Right lobe of liver (tissue), 6 donors: ENCODE data around the gene RASA4B. TPM values are rescaled to one million over a fixed set of nuclear protein-coding genes. Genes with fewer than 3 reads are reported as not detected.
"Not testable (repeated sequence)": the region's sequence is repeated elsewhere in the genome, so short reads cannot be mapped to it uniquely, and the experiment has no call there.

Experiments used
- ATAC-seq, 4 donors: fragments of 200-7000 bp; cut with Tn5 transposase; one replicate each; pipeline ENCODE4 v1.9.1; 2020; ENCODE audit warnings: mild to moderate bottlenecking in 4 of 4, moderate library complexity in 4 of 4
- DNase-seq, 3 donors: peaks; one replicate each; pipeline ENCODE4 v3.0.0-alpha.2; 2020
- H3K27ac ChIP-seq, 3 donors: fragments of 200-600 bp; one replicate each; pipeline ENCODE4 v1.8.0; 2022
- H3K27me3 ChIP-seq, 2 donors: fragments of 200-600 bp; one replicate each; pipeline ENCODE4 v1.8.0; 2022
- H3K36me3 ChIP-seq, 4 donors: fragments of 200-600 bp; sonication (generic) in 1 of 4; one replicate each; pipeline versions ENCODE4 v1.5.1 to v1.8.0; 2017 to 2022; ENCODE audit warnings: control low read depth in 1 of 4
- H3K4me1 ChIP-seq, 4 donors: fragments of 200-600 bp; sonication (generic) in 1 of 4; one replicate each; pipeline versions ENCODE4 v1.5.1 to v1.8.0; 2017 to 2022; ENCODE audit warnings: control low read depth in 1 of 4
- H3K4me3 ChIP-seq, 3 donors: fragments of 200-600 bp; one replicate each; pipeline ENCODE4 v1.8.0; 2022
- H3K9me3 ChIP-seq, 4 donors: fragments of 200-600 bp; sonication (generic) in 1 of 4; one replicate each; pipeline versions ENCODE4 v1.5.1 to v1.8.0; 2017 to 2022; ENCODE audit warnings: control low read depth in 1 of 4
- WGBS: methylation state at CpG from one replicate; pipeline ENCODE4 v1.1.6; 2018; ENCODE audit warnings: low coverage, low lambda C conversion rate; ENCODE audit not compliant: insufficient coverage; ENCODE audit errors: missing lambda C conversion rate; 5-methylcytosine and 5-hydroxymethylcytosine counted together
- intact Hi-C, 2 donors: fragments of 100-400 bp; cut with DNase I; formaldehyde crosslinking; loops; one replicate each; pipeline versions ENCODE4 v1.11.2 to v1.14.1; 2022
- total RNA-seq, 6 experiments: library from RNA; depleted of rRNA in 2 of 6; stranded (reverse); fragments of >200 nt in 2 of 6; fragmentation: NEBNext Ultra II Directional in 3 of 6; extraction: Animal tissue kit (Norgen Biotek cat#: 25700) in 3 of 6; gene quantifications; one replicate each; pipeline versions ENCODE4 v1.1.0 to v1.2.4, GENCODE V29; 2016 to 2023
- donor health status: DM: no; HTN: yes; CAD: no.
- donor health status: DM: no; HTN: no; CAD: no.
- donor health status: DM: no; HTN: no; CAD: no.
- donor health status: DM: no; HTN: yes; CAD: no.
- donor health status: DM: no; HTN: yes; CAD: no.

RASA4B gene
- total RNA-seq, 6 experiments from 2014 or later = 1.1 to 3.4 (median 2.7) TPM

- H3K4me1 ChIP-seq, intact Hi-C loops, H3K4me3 ChIP-seq, H3K36me3 ChIP-seq, H3K9me3 ChIP-seq, H3K27me3 ChIP-seq, H3K27ac ChIP-seq: not testable (repeated sequence)
- DNase-seq (peak; percentile 21 to 50 (median 39)), ATAC-seq (peak; percentile 1 to 30 (median 16))
- no CpG with 5 or more reads among the region's 7 CpGs for whole genome bisulfite sequencing
These were observed 14.0 kb upstream of the RASA4B start for GRCh38 chr7:102531583-102531982.

GRCh38 chr7:102527822-102528793 is 10.5 kb upstream of the RASA4B start:
- H3K9me3 ChIP-seq, H3K27me3 ChIP-seq, H3K4me3 ChIP-seq, intact Hi-C loops, H3K27ac ChIP-seq, H3K36me3 ChIP-seq, H3K4me1 ChIP-seq: not testable (repeated sequence)
- peak; percentile 4 to 24 (median 12) for ATAC-seq
- DNase-seq = peak in 2 of 3 donors; percentile 17 to 29
- no CpG with 5 or more reads among the region's 13 CpGs for WGBS

- WGBS = 90% methylated on average over 1 of the region's 8 CpGs
- H3K9me3 ChIP-seq, H3K4me1 ChIP-seq, intact Hi-C loops, H3K36me3 ChIP-seq, H3K27ac ChIP-seq, H3K27me3 ChIP-seq, H3K4me3 ChIP-seq, DNase-seq: not testable (repeated sequence)
- ATAC-seq = peak in 1 of 4 donors; percentile 2
These were observed 9.6 kb upstream of the RASA4B start for GRCh38 chr7:102527182-102527581.

GRCh38 chr7:102524803-102525202 is 7.2 kb upstream of the RASA4B start:
- DNase-seq (peak in 2 of 3 donors; percentile 37 to 47), ATAC-seq (peak in 2 of 4 donors; percentile 2 to 5)
- intact Hi-C loops, H3K36me3 ChIP-seq, H3K27ac ChIP-seq, H3K4me1 ChIP-seq, H3K4me3 ChIP-seq, H3K27me3 ChIP-seq, H3K9me3 ChIP-seq: not testable (repeated sequence)
- no CpG with 5 or more reads among the region's 2 CpGs for WGBS

GRCh38 chr7:102520797-102521196 is 3.2 kb upstream of the RASA4B start:
- H3K4me3 ChIP-seq, H3K4me1 ChIP-seq, H3K36me3 ChIP-seq, intact Hi-C loops, DNase-seq, H3K27me3 ChIP-seq, ATAC-seq, H3K27ac ChIP-seq, H3K9me3 ChIP-seq: not testable (repeated sequence)
- WGBS = no CpG with 5 or more reads among the region's 5 CpGs

- H3K4me3 ChIP-seq, intact Hi-C loops: not testable (repeated sequence)
- ATAC-seq = peak in 1 of 4 donors; percentile 6
These were observed 626 bp downstream of the RASA4B start for GRCh38 chr7:102516951-102517350.

GRCh38 chr7:102515889-102516288 is 1.7 kb downstream of the RASA4B start:
- H3K27me3 ChIP-seq = not testable (repeated sequence)
- ATAC-seq = peak in 1 of 4 donors; percentile 1

More at GRCh38 chr7:102516951-102517350, 626 bp downstream of the RASA4B start:
- H3K9me3 ChIP-seq, H3K27ac ChIP-seq, H3K4me1 ChIP-seq, H3K27me3 ChIP-seq, H3K36me3 ChIP-seq, DNase-seq: not testable (repeated sequence)
- WGBS = no CpG with 5 or more reads among the region's 10 CpGs

GRCh38 chr7:102514881-102515721 is 2.5 kb downstream of the RASA4B start:
- H3K36me3 ChIP-seq, H3K27me3 ChIP-seq, H3K9me3 ChIP-seq, H3K4me3 ChIP-seq, H3K27ac ChIP-seq, intact Hi-C loops, H3K4me1 ChIP-seq, DNase-seq: not testable (repeated sequence)
- WGBS = no CpG with 5 or more reads among the region's 15 CpGs
- peak in 1 of 4 donors; percentile 10 for ATAC-seq

More at GRCh38 chr7:102515889-102516288, 1.7 kb downstream of the RASA4B start:
- DNase-seq, H3K36me3 ChIP-seq, H3K4me1 ChIP-seq, intact Hi-C loops, H3K27ac ChIP-seq, H3K4me3 ChIP-seq, H3K9me3 ChIP-seq: not testable (repeated sequence)
- no CpG with 5 or more reads among the region's 3 CpGs for WGBS

- intact Hi-C loops, H3K36me3 ChIP-seq, H3K9me3 ChIP-seq, H3K4me3 ChIP-seq, H3K27me3 ChIP-seq, H3K4me1 ChIP-seq, H3K27ac ChIP-seq: not testable (repeated sequence)
- ATAC-seq = peak; percentile 1 to 12 (median 4)
- peak; percentile 28 to 56 (median 47) for DNase-seq
- 23% methylated on average over 5 of the region's 5 CpGs for WGBS
These were observed 4.8 kb downstream of the RASA4B start for GRCh38 chr7:102512642-102513221.

- H3K27me3 ChIP-seq, H3K4me3 ChIP-seq, H3K27ac ChIP-seq, intact Hi-C loops, DNase-seq, H3K4me1 ChIP-seq, H3K9me3 ChIP-seq, H3K36me3 ChIP-seq: not testable (repeated sequence)
- peak; percentile 36 to 51 (median 44) for ATAC-seq
- WGBS = no CpG with 5 or more reads among the region's 30 CpGs
These were observed 5.6 kb downstream of the RASA4B start for GRCh38 chr7:102511860-102512522.
